HG02798 (cell line): Measurements from ENCODE around the gene MBD5.
A peak's percentile ranks its signal among the peaks of the same experiment; 100 is the strongest.
"Not testable (repeated sequence)": the region's sequence is repeated elsewhere in the genome, so short reads cannot be mapped to it uniquely, and the experiment has no call there.

ENCODE experiments used
- ATAC-seq: cut with Tn5 transposase; IDR thresholded peaks from one replicate; pipeline ENCODE4 v1.9.1; 2021; ENCODE audit warnings: mild to moderate bottlenecking; ENCODE audit not compliant: unreplicated experiment, poor library complexity

The MBD5 gene

DNA sequence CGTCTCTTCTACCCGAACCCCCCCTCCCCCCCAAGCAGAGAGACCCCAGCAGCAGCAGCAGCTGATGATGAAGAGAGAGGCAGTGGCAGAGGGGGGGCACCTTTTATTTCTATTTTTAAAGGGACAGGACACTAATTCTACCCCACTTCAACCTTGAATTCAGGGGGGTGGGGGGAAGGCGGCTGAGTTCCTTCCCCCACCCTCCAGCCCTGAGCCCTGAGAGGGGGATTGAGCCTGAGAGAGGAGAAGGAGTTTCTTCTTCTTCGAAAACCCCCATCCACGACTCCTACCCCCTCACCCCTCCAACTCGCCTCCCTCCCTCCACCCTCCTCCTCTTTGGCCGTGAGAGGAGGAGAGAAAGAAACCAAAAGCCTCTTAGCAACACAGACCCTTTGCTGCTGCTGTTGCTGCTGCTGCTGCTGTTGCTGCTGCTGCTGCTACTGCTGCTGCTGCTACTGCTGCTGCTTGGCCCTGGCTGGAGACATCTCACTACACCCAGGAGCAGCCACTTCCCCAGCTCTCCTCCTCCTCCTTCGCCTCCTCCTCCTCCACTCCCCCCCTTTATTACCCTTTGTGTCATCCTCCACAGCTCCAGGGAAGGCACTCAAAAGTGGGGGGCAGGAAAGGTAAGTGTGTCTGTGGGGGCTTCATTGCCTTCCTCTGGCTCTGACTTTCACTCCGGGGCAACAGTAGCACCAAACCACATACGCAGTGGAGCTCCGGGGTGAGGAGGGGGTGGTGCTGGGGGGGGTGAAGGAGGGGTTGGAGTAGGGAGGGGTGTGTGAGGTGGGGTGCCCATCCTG, at the start of gene MBD5:
Gene MBD5 (plus strand): TSS at position 33 of the 803 bp plus-strand sequence.
- peak; percentile 44 for ATAC-seq

DNA sequence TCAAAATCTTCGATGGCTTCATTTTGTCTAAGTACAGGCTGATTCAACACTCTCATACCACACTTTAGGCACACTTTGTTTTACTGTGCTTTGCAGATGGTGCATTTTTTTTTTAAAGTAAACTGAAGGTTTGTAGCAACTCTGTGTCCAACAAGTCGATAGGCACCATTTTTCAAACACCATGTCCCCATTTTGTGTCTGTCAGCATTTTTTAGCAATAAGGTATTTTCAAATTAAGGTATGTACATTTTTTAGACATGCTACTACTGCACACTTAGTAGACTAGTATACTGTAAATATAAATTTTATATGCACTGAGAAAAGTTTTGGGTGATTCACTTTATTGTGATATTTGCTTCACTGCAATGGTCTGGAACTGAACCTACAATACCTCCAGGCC, 44.8 kb upstream of the MBD5 start:
- ATAC-seq: no peak

DNA sequence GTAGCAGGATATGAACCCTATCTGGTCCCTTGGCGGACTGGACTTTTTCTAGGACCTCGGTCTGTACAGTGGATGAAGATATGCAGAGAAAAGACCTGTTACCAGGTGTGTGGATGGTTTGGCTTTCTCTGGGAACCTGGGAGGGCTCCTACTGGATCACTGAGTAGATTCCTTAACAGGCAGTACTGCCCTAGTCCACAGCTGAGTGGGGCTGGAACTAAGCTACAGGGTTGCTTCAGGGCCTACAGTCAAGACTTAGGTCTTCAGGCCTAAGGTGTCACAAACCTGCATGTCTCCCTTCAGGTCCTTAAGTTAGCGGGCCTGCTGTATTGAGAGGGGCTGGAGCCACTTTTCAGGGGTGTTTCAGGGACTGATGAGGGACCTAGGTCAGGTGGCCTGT, 43.2 kb upstream of the MBD5 start:
- ATAC-seq: no peak

DNA sequence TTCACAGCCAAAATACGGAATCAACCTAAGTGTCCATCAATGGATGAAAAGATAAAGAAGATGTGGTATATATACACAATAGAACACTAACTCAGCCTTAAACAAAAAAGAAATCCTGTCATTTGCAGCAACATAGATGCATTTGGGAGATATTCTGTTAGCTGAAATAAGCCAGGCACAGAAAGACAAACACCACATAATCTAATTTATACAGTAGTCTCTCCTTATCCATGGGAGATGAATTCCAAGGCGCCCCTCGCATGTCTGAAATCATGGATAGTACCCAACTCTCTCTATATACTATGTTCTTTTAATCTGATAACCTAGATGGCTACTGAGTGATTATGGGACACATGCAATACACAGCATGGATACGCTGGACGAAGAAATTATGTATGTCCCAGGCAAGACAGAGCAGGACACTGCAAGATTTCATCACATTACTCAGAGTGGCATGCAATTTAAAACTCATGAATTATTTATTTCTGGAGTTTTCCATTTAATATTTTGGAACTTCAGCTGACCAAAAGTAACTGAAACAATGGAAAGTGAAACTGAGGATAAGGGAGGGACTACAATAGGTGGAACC, 39.9 kb upstream of the MBD5 start:
- ATAC-seq: no peak

DNA sequence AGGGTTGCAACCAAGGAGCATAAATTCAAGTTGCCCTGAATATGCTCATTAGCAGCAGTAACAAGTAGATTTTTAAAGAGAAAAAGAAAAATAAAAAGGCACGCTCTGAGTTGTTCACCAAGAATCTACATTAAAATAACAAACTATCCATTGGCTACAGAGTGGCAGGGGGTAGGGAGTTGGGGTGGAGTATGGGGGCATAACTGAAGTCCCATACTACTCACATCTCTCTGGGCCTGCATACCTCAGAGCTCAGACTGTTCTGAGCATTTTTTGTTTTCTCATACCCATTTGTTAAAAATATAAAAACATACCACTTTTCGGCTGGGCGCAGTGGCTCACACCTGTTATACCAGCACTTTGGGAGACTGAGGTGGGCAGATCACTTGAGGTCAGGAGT, 31.8 kb upstream of the MBD5 start:
- ATAC-seq: no peak

DNA sequence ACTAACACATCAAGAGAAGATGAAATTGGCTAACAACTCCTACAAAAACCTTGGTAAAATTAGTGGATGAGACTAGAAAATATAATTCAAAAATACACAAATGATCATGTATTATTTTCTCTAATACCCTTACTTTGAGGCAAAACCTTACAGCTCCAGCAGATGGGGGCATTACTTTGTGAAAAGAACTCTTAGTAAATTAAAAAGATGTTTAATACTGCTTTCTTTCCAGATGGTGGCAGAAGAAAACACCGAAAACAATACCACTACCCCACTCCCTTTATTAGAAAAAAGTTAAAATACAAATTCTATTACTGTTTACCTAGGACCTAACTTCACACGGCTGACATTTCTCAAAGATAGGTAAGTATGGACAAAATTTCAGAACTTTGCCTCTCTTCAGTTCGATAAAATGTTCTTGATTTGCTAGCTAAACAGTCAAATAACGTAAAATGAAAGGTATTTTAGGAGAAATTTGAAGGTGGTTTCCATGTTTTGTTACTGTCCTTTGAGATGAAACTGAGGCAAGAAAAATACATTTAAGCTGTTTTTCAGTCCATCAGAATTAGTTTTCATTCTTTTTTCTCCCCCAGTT, 31.0 kb upstream of the MBD5 start:
- ATAC-seq: peak; percentile 84

DNA sequence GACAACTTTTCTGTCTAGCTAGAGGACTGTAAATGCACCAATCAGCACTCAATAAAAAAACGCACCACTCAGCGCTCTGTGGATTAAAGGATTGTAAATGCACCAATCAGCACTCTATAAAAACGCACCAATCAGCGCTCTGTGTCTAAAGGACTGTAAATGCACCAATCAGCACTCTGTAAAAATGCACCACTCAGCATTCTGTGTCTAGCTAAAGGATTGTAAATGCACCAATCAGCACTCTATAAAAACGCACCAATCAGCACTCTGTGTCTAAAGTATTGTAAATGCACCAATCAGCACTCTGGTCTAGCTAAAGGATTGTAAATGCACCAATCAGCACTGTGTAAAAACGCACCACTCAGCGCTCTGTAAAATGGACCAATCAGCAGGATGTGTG, 25.9 kb upstream of the MBD5 start:
- not testable (repeated sequence) for ATAC-seq

DNA sequence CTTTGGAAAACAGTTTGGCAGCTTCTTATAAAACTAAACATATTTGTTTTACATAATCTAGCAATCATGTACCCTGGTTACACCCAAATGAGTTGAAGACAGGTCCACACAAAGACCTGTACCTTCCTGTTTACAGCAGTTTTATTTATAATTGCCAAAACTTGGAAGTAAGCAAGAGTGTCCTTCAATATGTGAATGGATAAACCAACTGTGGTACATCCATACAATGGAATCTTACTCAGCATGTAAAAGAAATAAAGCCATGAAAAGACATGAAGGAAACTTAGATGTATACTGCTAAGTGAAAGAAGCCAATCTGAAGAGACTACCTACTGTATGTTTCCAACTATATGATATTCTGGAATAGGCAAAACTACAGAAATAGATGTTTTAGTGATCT, 24.1 kb upstream of the MBD5 start:
- ATAC-seq: no peak

DNA sequence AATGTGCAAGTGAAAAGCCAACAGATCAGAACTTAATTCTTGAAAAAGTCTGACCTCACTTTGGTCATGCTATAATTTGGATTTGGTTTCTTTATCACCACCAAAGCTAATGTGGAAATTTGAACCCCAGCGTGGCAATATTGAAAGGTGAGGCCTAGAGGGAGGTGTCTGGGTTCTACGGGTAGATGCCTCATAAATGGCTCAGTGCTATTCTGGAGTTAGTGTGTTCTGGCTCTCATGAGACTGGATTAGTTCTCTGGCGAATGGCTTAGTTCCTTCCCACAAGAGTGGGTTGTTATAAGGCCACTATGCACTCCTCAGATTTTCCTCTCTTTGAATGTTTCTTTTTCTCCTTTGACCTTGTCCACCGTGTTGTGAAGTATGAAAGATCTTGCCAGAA, 22.7 kb upstream of the MBD5 start:
- ATAC-seq: no peak

DNA sequence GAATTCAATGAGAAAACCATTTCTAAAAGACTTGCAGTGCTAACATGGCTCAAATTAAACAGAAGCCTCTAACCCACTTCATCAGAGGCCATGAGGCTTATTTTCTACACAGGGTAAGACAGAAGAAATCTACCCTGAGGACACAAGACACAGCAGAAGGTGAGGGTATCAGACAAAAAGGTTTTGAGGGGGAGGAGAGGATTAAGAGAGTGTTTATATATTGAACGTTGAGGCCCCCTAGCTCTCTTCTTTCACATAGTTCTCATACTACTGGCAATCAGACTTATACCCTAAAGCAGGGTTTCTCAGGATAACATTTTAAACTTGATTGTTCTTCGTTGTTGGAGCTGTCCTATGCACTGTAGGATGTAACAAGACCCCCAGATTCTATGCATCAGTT, 21.8 kb upstream of the MBD5 start:
- no peak for ATAC-seq

DNA sequence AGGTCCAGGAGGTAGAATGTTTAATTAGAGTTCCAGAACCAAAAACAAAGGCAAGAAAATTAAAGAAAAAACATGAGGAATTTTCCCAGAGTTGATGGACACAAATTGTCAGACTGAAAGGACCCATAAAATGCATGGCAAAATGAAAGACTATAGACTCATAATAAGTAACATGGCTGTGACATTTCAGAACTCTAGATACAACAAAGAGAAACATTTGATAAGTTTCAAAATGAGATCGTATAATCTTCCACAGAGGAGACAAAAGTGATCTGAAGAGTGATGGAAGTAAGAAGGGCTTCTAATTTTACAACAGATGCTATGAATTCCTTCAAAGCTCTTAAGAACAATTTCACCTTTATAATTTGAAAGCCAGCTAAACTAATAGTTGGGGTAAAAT, 20.8 kb upstream of the MBD5 start:
- no peak for ATAC-seq

DNA sequence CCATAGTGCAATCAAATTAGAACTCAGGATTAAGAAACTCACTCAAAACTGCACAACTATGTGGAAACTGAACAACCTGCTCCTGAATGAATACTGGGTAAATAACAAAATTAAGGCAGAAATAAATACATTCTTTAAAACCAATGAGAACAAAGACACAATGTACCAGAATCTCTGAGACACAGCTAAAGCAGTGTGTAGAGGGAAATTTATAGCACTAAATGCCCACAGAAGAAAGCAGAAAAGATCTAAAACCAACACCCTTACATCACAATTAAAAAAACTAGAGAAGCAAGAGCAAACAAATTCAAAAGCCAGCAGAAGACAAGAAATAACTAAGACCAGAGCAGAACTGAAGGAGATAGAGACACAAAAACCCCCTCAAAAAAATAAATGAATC, 18.5 kb upstream of the MBD5 start:
- ATAC-seq: not testable (repeated sequence)

DNA sequence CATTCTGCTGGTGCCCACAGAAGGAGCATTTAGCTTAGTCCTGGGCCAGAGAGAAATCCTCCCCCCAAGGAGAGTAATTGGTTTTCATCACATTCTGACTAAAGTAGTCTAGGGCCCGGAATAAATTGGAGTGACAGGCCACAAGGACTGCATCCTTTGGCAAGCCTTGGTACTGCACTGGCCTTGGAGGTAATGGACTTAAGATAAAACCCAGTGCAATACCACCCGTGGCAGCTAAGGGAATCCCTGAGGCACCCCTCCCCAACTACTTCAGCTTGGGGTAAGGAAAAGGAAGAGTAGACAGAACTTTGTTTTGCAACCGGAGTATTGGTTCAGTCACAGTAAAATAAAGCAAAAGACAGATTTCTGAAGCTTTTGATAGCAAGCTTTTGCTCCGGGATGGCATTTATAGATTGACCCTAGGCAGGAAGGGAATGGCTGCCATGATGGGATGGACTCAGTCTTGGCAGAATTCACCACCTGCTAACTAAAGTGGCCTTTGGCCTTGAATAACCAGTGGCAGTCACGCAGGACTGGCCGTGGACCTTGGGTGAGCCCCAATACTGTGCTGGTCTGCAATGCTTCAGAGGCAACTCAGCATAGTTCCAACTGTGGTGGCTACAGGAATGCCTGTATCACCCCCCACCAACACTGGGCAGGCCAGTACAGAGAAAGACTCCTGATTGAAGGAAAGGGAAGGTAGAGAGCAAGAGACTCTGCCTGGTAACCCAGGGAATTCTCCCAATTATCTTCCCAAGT, 14.5 kb upstream of the MBD5 start:
- no peak for ATAC-seq

DNA sequence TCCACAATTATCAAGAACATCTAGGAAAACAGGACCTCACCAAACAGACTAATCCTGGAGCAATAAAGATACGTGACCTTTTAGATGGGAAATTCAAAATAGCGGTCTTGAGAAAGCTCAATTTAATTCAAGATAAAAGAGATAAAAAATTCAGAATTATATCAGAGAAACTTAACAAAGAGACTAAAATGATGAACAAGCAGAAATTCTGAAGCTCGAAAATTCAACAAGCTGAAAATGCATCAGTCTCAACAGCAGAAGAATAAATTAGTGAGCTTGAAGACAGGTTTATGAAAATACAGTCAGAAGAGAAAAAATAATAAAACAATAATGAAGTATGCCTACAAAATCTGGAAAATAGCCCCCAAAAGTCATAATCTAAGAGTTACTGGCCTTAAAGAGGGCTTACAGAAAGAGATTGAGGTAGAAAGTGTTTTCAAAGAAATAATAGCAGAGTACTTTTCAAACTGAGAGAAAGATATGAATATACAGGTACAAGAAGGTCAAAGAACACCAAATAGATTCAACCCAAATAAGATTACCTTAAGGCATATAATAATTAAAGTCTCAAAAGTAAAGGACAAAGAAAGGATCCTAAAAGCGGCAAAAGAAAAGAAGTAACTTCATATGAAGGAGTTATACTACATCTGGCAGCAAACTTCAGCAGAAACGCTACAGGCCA, 13.5 kb upstream of the MBD5 start:
- no peak for ATAC-seq

DNA sequence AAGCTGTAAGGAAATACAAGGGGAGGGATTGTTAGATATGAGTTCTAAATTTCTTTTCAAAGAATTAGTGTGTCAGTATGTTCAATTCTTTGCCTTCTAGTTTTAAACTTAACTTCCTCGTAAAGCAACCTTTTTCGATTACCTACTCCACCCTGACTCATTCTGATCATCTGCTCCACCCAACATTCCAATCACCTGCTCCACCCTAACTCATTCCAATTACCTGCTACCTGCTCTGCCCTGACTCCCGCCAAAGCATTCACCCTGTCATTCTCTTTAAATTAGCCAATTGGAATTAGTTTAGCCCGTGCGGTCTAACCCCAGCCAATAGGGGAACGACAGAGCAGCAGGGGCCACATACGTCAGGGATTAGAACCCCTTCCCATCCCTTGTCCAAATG, 12.5 kb upstream of the MBD5 start:
- ATAC-seq: not testable (repeated sequence)

DNA sequence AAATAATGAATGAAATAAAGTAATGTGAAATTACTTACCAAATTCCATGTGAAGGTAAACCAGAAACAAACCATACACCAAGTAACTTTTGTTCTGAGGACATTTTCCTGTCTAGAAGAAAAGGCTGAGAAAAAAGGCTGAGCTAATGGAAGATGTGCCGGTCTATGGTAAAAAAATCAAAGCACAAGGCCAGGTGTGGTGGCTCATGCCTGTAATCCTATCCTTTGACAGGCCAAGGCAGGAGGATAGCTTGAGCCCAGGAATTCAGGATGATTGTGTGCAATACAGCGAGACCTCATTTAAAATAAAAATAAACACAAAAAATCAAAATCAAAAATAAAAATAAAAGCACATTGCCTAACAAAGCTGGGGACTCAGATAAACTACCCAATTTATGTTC, 7.0 kb upstream of the MBD5 start:
- no peak for ATAC-seq

DNA sequence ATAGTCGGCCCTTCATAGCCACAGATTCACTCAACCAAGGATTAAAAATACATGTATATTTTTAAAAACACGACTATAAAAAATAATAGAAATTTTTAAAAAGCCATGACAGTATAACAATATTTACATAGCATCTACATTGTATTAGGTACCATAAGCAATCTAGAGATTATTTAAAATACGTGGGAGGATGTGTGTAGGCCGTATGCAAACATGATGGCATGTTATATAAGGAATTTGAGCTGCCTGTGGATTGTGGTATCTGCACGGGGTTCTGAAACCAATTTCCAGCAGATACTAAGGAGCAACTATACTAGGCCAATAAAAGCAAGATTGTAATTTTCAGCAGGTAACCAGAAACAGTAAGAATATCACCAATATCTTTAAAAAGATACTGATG, 6.3 kb upstream of the MBD5 start:
- no peak for ATAC-seq

DNA sequence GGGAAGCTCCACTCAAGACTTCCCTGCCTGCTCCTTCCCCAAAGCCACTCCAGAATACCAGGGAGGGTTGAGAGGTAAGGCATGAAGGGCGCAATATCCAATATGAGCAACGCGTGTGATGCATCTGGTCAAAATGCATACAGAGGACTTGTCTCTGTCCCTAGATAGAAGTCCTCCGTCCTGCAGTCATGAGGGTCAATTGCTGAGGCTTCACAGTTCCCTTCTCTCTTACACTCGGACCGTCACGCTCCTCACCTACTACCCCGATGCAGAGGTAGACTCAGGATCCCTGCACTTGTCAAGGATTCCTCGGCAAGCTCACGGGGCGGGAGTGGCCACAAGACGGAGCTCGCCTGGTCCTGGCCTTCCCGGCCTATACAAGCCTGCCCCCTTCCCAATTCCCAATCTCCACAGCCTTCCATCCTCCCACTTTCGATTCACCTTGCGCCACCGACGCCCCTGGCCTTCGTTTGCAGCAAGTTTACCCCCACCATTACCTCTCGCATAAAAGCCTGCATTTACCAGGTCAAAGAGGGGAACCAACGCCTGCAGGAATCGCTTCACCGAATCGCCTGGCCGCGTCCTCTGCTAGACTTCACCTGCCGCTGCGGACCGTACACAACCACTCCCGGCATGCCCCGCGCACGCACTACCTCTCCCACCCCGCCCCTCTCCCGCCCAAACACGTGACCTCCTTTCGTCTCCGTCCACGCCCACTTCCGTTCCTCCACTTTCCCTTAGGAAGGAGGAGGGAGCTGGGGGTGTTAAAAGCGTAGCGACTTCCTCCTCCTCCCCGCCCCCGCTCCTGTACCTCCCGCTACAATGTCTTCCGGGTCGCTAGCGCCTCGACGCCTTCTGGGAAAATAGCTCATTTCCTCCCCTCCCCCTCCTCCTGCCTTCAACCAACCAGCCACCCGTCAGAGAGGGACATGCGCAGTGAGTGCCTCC, 506 bp upstream of the MBD5 start, which contains the start of gene ORC4:
Gene ORC4 (minus strand): TSS at position 627 of the 948 bp plus-strand sequence. CDS start 44,779 bp downstream, outside the sequence.
- ATAC-seq: peak; percentile 88

DNA sequence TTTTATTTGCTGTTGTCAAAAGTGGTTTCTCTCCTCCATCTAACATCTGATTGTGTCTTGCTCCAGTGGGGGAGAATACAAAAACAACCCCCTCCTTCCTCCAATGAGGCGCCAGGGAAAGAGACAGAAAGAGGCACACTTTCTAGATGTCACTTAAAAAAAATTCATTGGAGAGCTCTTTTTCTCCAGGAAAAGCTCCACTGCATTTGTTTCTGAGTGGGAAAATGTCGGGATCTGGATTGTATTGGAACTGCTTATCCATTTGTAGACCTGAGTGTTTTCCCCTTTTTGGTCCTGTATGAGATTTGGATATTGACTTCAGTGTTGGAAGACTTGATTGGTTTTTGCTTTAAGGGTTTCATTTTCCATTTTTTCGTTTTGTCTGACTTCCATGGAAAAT, 995 bp downstream of the MBD5 start:
- ATAC-seq: no peak
